Measurements from ENCODE around the gene CEP89. TPM values are rescaled to one million over a fixed set of nuclear protein-coding genes. Genes with fewer than 3 reads are reported as not detected.
"Not testable (repeated sequence)": the region's sequence is repeated elsewhere in the genome, so short reads cannot be mapped to it uniquely, and the experiment has no call there.

Gene CEP89
- 32.9 and 38.6 TPM in 2 replicates for total RNA-seq
- long read RNA-seq, full-length matches to known transcripts, result 24 of 91 reads
- long read RNA-seq, partial matches to known transcripts, result 46 of 91 reads
- long read RNA-seq, other reads (novel, unspliced or antisense), result 21 of 91 reads

GRCh38 chr19:32971715-32972540 is at the start of gene CEP89, which contains the start of gene FAAP24:
TSS of gene CEP89 (minus strand) at chr19:32971958. CDS start at chr19:32971874, 84 bp downstream.
TSS of gene FAAP24 (plus strand) at chr19:32972242. CDS start at chr19:32973197, 955 bp downstream.
- DNase-seq (ENCODE audit: extremely low spot score, unreplicated experiment), result peak; percentile 99
- Mint-ChIP-seq H3K36me3 (ENCODE audit: unreplicated experiment) (no peaks in the 10 kb centered on the region), H3K27me3 (ENCODE audit: unreplicated experiment) (no peaks in the 10 kb centered on the region), H3K4me1 (ENCODE audit: unreplicated experiment) (peaks cover 10% of the 10 kb centered on the region), H3K9me3 (ENCODE audit: unreplicated experiment) (no peaks in the 10 kb centered on the region), H3K4me3 (ENCODE audit: unreplicated experiment) (peak within 1 kb of the TSS; percentile 98), H3K27ac (ENCODE audit: unreplicated experiment) (peak within 1 kb of the TSS; percentile 96)
- no peak for TF ChIP-seq CTCF (IDR thresholded peaks at IDR 0.05)

DNA sequence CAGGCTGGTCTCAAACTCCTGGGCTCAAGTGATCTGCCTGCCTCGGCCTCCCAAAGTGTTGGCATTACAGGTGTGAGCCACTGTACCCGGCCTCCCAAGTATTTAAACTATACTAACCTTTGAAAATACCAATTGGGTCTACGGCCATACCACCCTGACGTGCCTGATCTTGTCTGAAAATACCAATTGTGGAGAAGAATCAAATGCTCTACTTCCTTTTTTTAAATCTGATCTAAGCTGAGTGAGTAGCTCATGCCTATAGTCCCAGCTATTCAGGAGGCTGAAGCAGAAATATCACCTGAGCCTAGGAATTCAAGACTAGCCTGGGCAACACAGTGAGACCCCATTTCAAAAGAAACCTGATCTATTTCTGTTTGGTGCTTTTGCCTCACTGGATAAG is 39.1 kb upstream of the CEP89 start:
- H3K9me3 Mint-ChIP-seq (ENCODE audit: unreplicated experiment); H3K27ac Mint-ChIP-seq (ENCODE audit: unreplicated experiment); H3K27me3 Mint-ChIP-seq (ENCODE audit: unreplicated experiment); H3K4me1 Mint-ChIP-seq (ENCODE audit: unreplicated experiment); DNase-seq (ENCODE audit: extremely low spot score, unreplicated experiment); H3K36me3 Mint-ChIP-seq (ENCODE audit: unreplicated experiment); H3K4me3 Mint-ChIP-seq (ENCODE audit: unreplicated experiment): not testable (repeated sequence)

- no peak overlapping the region for H3K27ac Mint-ChIP-seq (ENCODE audit: unreplicated experiment)
- H3K36me3 Mint-ChIP-seq (ENCODE audit: unreplicated experiment), result peaks cover 2% of the 10 kb centered on the region
- H3K9me3 Mint-ChIP-seq (ENCODE audit: unreplicated experiment), result no peaks in the 10 kb centered on the region
- H3K4me3 Mint-ChIP-seq (ENCODE audit: unreplicated experiment), result no peak overlapping the region
- H3K4me1 Mint-ChIP-seq (ENCODE audit: unreplicated experiment), result no peaks in the 10 kb centered on the region
- no peak for DNase-seq (ENCODE audit: extremely low spot score, unreplicated experiment)
- no peak for TF ChIP-seq CTCF (IDR thresholded peaks at IDR 0.05)
- no peaks in the 10 kb centered on the region for H3K27me3 Mint-ChIP-seq (ENCODE audit: unreplicated experiment)
These were observed 37.0 kb upstream of the CEP89 start for GRCh38 chr19:33008738-33009137.

- H3K9me3 Mint-ChIP-seq (ENCODE audit: unreplicated experiment), result no peaks in the 10 kb centered on the region
- H3K4me3 Mint-ChIP-seq (ENCODE audit: unreplicated experiment), result no peak overlapping the region
- TF ChIP-seq CTCF (IDR thresholded peaks at IDR 0.05), result no peak
- H3K4me1 Mint-ChIP-seq (ENCODE audit: unreplicated experiment), result no peaks in the 10 kb centered on the region
- no peaks in the 10 kb centered on the region for H3K27me3 Mint-ChIP-seq (ENCODE audit: unreplicated experiment)
- H3K36me3 Mint-ChIP-seq (ENCODE audit: unreplicated experiment), result peaks cover 6% of the 10 kb centered on the region
- no peak for DNase-seq (ENCODE audit: extremely low spot score, unreplicated experiment)
- H3K27ac Mint-ChIP-seq (ENCODE audit: unreplicated experiment), result no peak overlapping the region
These were observed 33.7 kb upstream of the CEP89 start for GRCh38 chr19:33005440-33005839.

DNA sequence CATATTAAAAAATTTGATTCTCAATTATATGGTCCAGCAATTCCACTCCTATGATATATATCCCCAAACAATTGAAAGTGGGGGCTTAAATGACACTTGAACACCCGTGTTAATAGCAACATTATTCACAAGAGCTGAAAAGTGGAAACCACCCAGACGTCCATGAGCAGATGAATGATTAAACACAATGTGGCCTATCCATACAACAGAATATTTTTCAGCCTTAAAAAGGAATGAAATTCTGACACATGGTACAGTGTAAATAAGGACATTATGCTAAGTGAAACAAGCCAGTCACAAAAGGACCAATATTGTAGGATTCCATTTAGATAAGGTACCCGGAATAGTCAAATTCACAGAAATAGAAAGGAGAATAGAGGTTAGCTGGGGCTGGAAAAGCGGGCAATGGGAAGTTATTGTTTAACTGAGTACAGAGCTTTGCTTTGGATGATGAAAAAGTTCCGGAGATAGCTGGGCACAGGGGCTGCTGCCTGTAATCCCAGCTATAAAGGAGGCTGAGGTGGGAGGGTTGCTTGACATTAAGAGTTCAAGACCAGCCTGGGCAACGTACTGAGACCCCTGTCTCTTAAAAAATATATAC is 31.8 kb upstream of the CEP89 start:
- not testable (repeated sequence) for H3K4me3 Mint-ChIP-seq (ENCODE audit: unreplicated experiment); H3K27me3 Mint-ChIP-seq (ENCODE audit: unreplicated experiment); H3K27ac Mint-ChIP-seq (ENCODE audit: unreplicated experiment); H3K36me3 Mint-ChIP-seq (ENCODE audit: unreplicated experiment); H3K4me1 Mint-ChIP-seq (ENCODE audit: unreplicated experiment); H3K9me3 Mint-ChIP-seq (ENCODE audit: unreplicated experiment); DNase-seq (ENCODE audit: extremely low spot score, unreplicated experiment)

GRCh38 chr19:33002126-33002865 is 30.5 kb upstream of the CEP89 start:
- H3K27ac Mint-ChIP-seq (ENCODE audit: unreplicated experiment); H3K4me3 Mint-ChIP-seq (ENCODE audit: unreplicated experiment); DNase-seq (ENCODE audit: extremely low spot score, unreplicated experiment); H3K27me3 Mint-ChIP-seq (ENCODE audit: unreplicated experiment); H3K9me3 Mint-ChIP-seq (ENCODE audit: unreplicated experiment); H3K4me1 Mint-ChIP-seq (ENCODE audit: unreplicated experiment); H3K36me3 Mint-ChIP-seq (ENCODE audit: unreplicated experiment): not testable (repeated sequence)

Measured in osteocyte (in vitro differentiated cells).